NOMO-1 treated with DMSO at 0.1 percent for 48 hours (cell line): ENCODE data around the gene PIP4K2C.

Experiments used
- DNase-seq: peaks from one replicate; lab custom pipeline; 2025; ENCODE audit not compliant: unreplicated experiment; lab: John Stamatoyannopoulos, UW

The PIP4K2C gene

DNA sequence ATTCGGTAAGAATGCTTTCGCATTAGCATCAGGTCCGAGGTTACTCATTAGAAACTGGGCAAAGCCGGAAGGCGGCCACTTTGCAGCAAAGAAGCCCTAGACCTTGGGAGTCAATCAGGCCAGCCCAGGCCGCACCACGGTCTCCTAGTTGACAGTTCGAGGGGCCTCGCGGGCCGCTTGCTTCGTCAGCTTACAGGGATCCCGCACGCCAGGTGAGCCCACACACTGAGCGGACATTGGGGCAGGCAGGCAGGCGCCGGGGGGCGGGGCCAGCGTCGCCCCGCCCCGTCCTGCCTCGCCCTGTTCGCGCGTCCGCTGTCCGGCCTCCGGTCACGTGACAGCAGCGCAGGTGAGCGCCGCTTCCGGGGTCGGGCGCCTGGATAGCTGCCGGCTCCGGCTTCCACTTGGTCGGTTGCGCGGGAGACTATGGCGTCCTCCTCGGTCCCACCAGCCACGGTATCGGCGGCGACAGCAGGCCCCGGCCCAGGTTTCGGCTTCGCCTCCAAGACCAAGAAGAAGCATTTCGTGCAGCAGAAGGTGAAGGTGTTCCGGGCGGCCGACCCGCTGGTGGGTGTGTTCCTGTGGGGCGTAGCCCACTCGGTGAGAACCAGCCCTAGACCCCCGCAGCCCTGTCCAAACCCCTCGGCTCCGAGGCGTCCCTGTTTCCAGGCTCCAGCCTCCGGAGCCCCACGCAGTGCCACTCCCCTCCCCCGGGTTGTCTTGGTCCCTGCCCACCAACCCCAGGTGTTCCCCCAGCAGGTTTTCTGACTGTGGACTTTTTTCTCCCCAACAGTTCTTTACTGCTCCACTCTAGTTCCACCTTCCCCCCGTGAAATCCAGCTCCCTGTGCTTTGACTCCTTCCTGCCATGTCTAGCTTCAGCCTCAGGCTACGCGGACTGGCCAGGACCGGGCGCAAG, at the start of gene PIP4K2C:
Gene PIP4K2C (plus strand): TSS at position 329 of the 918 bp plus-strand sequence. CDS start 98 bp downstream, at position 427.
- peak; percentile 63 for DNase-seq

DNA sequence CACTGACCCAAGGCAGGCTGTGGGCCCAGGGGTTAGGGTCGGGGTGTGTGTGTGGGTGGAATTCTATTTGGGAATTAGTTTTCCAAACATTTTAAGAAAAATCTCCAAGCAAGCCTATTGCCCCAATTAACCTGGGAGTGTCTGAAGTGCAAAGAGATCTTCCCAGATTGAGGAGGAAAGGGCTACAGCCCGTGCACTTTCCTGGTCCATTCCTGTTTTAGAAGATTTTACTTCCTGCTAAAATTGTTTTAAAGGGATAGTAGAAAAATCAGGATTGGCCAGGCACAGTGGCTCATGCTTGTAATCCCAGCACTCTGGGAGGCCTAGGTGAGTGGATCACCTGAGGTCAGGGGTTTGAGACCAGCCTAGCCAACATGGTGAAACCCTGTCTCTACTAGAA, 49.3 kb upstream of the PIP4K2C start:
- no peak for DNase-seq

DNA sequence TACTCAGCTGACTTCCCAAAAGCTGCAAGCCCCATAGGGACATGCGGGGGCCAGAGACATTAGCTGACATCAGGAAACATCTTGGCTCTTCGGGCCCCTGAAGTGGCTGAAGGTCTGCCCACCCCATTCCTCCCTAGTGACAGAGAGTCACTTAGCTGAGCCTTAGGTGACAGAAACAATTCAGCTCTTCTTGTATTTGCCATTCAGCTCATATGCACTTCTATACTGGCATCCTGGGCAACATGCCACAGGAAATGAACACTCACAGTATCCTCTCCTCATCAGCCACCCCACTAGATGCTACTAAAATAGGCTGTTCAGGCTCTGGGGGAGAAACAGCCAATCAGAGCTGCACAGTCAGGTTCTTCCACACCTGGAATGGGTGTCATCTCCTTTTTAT, 47.4 kb upstream of the PIP4K2C start:
- DNase-seq: no peak

DNA sequence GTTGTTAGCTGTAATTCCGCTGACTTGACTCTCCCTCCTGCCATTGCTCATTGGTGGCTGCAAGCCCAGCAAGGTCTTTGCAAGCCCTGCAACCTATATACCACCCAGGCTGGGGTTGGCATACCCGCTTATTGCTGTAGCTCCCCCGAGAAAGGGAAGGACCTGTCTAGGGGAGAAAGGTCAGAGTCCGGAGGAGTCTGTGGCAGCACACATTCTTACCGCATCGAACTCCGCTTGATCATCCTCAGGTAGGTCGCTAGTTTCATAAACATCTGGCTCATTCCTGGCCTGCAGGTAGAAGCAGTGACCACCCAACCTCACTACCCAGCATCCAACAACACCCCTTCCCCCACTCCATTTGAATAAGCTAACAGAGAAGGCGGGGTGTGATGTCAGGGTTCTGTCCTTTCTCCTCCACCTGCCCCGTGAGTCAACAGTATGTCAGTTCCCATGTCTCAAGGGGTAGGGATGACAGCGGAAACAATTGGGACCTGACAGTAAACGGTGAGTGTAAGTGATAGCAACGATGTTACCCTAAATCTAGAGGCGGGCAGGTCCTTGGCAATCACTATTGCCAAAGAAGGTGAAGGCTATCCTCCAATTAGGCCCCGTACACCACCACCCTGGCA, 45.1 kb upstream of the PIP4K2C start:
- DNase-seq: no peak

DNA sequence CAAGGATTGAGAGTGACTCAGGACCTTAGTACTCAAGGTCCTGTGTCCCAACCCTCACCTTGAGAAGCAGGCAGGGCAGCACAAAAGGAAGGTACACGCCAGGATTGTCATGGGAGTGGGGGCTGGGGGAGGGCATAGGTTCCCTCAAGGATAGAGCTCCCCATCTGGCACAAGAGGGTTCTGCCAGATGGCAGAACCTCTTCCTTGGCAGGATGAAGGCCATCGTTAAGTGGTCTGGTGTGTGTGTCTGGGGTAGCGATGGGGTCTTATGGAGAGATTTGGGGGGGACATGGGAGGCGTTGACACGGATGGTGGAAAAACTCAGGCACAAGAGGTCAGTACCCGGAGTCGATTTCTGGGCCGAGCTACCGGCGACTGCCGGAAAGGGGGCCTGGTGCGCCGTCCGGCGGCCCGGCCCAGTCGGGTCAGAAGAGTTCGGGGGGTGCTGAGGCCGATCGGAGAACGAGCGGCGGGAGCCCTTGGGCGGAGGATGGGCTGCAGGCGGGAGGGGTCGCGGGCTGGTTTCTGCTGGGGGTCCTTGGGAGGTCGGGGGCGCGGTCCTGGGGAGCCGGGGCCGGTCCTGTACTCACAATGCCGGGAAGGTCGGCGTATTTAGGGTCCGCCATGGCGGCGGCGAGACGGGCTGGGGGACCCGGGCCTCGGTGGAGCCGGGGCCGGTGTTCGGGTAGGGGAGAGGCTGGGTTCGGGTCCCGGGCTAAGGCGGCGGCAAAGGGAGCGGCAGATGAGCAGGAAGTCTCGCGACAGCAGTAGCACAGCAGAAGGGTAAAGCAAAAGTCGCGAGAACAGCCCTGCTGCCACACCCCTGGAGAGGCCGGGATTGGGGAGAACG, 44.3 kb upstream of the PIP4K2C start, which contains the start of gene DCTN2:
Gene DCTN2 (minus strand): TSS at position 755 of the 850 bp plus-strand sequence. CDS start 129 bp downstream, at position 626.
- peak; percentile 99 for DNase-seq

DNA sequence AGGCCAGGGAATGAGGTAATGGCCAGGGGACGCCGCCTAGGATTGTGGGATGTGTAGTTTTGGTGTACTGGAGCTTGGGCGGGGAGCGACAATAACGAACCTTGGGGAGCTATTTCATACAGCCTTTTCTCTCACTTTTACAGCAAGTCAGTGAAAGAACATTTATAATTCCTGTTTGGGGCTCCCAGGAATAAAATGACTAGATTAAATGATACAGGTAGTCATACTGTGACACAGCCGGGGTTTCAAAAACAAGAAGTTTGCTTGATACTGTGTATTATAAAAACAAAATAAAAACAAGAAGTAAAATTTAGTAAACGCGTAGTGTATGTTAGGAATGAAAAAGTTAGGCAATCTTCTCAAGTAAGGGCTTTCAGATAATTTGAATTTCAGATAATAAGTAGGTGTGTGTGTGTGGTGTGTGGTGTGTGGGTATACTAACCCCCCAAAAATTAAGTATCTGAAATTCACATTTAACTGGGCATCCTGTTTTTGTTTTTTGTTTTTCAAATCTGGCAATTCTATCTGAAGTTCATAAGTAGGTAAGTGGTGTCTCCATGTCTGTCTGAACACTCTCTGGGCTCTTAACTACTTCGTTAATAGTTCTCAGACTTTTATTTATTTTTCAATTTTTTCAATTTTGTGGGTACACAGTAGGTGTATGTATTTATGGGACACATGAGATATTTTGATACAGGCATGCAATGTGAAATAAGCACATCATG, 43.5 kb upstream of the PIP4K2C start:
- no peak for DNase-seq

DNA sequence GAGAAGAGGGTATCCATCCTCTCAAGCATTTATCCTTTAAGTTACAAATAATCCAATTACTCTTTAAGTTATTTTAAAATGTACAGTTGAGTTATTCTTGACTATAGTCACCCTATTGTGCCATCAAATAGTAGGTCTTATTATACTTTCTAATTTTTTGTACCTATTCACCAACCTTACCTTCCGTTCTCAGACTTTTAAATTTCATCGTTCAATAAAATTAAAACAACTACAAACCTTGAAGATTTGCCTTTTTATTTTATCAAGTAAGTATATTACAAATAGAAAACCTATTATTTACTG, 43.0 kb upstream of the PIP4K2C start:
- DNase-seq: no peak

DNA sequence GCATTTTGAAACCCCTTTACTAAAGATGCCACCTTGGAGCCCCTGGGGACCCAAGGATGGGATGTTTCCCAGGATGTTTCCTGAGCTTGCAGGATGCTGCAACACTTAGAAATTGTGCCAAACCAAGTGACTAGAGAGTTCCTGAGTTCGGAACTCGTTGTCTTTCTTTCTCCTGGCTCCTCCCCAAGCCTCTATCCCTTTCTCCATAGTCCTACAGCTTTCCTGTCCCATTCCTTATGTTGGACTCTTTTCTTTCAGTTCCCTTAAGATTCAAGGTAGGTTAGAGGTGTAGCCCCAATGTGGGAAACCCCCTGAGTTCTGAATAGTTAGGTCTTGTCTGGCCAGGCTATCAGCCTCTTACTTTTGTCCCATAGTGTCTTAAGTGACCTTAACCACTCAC, 42.5 kb upstream of the PIP4K2C start:
- DNase-seq: no peak

DNA sequence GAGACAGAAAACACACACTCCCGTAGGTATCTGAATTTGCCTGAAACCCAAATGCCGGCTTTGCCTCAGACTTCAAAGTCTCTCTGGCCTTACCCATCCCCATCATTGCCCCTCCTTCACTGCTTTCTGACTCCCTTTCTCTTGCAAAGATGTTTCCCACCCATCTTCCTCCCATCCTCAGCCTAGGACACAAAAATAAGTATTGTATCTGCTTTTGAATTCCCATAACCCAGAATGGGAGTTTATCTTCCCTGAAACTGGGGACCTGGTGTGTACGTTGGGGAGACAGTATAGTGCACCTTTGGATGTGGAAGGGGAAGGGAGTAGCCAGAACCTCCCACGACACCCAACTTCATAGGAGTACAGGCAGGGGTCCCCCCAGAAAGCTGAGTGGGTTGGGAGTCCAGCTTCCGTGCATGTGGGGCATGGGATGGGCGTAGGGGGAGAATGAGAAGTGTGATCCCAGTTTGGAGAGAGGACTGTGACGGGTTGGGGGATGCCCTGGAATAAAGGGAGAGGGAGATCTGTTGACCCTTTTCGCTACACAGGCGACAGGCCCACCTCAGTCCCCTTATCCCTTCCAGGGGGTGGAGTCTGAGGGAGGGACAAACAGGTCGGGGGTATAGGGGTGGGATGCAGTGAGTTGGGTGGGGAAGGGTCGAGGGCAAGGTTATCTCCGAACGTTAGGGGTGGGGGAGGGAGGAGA, 41.6 kb upstream of the PIP4K2C start:
- no peak for DNase-seq

DNA sequence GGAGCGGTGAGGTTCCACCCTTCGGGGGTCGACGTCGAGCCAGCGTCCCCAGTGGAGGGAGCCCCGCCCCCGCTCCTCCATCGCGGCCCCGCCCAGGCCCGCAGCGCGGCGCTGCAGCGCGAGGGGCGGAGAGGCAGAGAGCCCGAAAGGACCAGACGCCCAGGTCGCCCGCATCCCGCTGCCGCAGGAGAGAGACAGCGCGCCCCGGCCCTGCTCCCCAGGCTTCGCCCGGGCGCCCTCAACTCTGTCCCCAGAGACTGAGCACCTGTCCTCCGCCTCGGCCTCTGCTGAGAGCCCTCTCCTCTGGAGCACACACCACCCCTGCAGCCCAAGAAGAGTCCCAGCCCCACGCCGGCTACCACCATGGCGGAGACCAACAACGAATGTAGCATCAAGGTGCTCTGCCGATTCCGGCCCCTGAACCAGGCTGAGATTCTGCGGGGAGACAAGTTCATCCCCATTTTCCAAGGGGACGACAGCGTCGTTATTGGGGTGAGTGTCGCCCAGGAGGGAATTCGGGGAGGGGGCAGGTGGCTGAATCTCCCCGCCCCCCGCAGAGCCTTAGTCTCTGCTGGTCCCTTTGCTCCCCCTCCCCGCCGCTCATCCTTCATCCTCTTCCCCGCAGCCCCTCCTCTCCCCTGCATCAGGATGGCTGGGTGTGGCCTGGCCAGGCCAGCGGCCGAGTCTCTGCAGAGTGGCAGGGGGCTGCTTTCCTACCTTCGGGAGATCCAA, 40.9 kb upstream of the PIP4K2C start, which contains the start of gene KIF5A:
Gene KIF5A (plus strand): TSS at position 136 of the 732 bp plus-strand sequence. CDS start 228 bp downstream, at position 364.
- DNase-seq: no peak

DNA sequence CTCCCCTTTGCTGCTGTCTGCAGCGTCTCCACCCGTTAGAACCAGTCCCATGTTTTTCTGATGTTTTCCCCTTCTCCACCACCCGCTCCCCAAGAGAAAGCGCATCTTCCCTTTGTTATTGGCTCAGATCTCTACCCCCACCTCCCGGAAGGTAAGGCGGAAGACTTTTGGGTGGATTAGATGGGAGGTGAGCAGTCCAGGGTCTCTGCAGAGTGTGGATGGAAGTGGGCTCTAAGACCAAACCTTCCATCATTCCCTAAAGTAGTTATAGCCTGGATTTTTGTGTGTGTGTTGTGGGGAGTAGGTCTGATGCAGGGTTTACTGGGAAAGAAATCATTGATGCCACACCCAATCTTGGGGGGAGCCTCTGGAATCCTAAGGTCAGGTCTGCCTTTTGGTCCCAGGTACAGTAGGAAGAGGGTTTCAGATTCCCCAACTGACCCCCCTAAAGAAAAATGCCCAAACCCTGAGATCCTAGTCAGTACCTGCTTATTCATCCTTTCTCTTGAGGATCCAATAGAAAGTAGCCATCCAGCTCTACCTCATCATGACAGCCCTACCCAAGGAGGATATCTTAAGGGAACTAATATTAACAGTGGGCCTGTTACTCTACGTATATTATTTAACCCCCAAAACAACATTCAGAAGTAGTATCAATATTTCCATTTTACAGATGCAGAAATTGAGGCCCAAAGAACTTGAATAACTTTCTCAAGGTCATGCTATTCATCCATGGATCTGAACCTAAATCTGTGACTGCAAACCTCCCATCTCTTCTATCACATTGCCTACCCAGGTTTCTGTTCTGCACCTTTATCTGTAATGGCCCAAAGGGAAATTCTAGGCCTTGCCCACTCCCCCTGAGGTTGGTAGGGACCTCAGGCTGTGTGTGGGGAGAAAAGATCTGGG, 40.1 kb upstream of the PIP4K2C start:
- DNase-seq: no peak

DNA sequence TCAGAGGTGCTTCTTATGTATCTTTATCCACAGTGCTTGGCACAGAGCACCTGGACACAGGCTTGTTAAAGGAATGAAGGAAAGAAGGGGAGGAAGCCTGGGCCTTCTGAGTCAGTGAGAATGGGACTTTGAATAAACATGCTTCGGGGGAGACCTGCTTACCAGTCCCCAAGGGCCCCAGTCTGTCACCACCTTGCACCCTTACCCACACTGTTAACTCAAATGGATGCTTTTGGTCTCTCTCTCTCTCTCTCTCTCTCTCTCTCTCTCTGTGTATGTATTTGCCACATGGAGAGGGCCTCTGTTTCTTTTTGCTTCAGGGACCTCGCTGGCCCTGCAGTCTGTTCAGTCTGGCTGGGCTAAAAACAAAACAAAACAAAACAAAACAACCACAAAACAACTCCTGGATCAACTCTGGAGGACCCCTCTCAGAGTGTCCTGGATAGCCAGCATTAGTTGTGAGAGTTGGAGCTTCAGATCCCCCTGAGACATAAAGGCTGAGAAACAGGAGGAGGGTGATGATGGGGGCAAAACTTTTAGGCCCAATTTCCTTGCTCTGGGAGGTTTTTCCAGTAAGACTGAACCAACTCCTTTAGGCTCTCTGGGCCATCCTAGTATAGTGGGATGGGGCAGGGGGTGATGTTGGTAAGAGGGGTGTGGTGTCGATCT, 39.2 kb upstream of the PIP4K2C start:
- DNase-seq: no peak

DNA sequence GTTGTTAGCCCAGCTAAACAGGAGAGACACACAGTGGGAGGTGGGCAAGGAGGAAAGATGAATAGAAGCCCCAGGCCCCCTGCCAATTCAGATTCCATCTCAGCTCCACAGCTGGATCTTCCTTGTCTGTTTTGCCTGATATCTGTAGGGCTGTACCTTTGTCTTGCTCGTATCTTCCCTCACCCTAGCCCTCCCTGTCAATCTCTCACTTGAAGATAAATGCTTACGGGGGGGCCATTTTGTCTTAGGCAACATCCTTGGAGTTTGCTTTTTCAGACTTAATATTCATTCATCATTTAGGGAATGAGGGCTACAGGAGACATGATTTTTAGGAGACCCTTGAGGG, 38.7 kb upstream of the PIP4K2C start:
- DNase-seq: no peak

DNA sequence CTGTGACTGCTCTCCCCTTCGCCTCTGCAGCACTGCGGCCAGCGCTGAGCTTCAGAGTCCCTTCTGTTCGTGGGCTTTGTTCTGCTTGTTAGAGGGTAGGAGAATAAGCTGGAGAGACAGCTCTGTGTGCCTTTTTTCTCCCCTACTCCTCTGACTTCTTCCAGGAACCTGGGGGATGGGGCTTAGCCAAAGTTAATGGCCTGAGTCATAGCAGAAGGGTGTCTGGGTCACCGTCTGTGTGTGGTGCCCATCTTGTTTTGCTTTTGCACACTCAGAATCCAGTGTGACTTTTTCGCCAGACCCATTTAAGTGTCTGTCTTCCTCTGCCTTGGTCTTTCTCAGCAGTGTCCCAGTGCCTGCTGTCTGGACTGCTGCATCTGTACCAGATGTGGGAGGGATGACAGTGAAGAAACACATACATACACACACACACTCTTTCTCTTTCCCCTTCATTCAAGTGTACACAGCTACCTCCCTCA, 38.1 kb upstream of the PIP4K2C start:
- no peak for DNase-seq

DNA sequence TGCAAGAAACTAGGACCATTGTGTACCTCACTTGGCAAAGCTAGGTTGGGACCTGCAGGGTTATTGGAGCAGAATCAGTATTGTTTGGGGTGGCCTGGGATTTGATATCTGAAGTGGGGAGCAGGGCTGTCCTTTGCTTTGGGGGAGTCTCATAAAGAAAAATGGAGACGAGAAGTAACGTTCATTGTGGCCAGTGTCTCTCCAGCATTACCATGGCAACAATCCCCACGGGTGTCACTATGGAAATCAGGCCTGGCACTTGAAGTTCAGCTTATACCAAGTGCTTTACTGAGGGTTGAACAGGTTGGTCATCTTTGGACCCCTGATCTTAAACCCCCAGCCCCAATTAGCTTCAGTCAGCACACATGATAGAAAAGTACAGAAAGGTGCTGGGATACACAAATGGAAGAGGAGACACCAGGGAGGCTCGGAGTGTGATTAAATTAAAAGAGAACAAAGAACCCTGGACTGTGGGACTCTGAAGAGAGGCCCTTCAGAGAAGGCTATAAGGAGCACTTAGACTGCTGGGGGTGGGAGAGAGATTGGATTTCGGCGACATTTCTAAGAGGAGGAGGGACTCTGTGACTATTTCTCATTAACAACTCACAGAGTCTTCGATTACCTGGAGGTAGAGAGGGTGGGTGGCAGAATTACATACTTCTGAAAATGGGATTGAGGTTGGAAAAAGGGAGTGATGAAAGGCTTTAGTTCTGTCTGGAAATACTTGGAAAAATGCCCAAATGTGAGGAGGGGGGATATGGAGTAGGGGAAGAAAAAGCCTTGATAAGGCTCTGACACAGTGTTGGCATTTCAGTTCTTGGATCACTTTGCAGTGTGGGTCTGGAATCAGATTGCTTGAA, 37.4 kb upstream of the PIP4K2C start:
- no peak for DNase-seq

DNA sequence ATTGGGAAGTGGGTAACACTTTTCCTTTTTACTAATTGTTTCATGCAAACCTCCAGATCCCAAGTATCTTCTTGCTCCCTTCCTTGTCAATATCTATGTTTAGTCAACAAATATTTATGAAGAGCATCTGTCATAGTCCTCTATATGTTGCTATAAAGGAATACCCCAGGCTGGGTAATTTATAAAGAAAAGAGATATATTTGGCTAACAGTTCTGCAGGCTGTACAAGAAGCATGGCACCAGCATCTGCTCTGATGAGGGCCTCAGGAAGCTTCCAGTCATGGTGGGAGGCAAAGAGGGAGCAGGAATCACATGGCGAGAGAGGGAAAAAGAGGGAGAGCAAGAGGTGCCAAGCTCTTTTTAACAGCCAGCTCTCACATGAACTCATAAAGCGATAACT, 36.5 kb upstream of the PIP4K2C start:
- DNase-seq: no peak

DNA sequence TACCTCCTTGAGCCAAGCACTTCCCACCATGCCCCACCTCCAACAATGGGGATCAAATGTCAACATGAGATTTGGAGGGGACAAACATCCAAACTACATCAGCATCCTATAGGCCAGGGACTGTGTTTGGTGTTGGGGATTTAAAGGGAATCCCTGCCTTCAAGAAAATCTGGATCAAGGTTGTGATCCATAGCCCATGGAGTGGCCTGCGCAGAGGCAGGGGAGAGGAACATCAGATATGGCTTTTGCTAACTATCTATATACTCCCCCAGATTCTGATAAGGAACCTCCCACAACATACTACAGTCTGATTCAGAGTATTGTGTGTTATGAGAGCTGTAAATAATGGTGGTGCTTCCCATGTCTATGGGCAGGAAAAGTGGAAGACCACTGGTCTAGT, 36.1 kb upstream of the PIP4K2C start:
- no peak for DNase-seq
